ENCODE results near the gene ANKRD34A.

GRCh38 chr1:145994391-145995120 lies 30.2 kb upstream of the ANKRD34A start:
- TF ChIP-seq ATF2 (CRISPR knock-in tag; IDR thresholded peaks at IDR 0.05; ENCODE audit: borderline replicate concordance, low read depth) (no peak), ESRRA (CRISPR knock-in tag; IDR thresholded peaks at IDR 0.05; ENCODE audit: borderline replicate concordance) (no peak), CTCF (IDR thresholded peaks at IDR 0.05) (no peak), ZNF121 (CRISPR knock-in tag; IDR thresholded peaks at IDR 0.05) (no peak), SP1 (CRISPR knock-in tag; conservative IDR thresholded peaks at IDR 0.05) (no peak), ELF4 (CRISPR knock-in tag; IDR thresholded peaks at IDR 0.05; ENCODE audit: low read depth) (no peak), MXD4 (CRISPR knock-in tag; IDR thresholded peaks at IDR 0.05; ENCODE audit: borderline replicate concordance) (no peak), HMGXB4 (CRISPR knock-in tag; IDR thresholded peaks at IDR 0.05) (no peak)
